CD4-positive, alpha-beta T cell treated with Interleukin-15 for 4 hours (primary cell): ENCODE results near the gene TSSK1B.
"Not testable (repeated sequence)": the region's sequence is repeated elsewhere in the genome, so short reads cannot be mapped to it uniquely, and the experiment has no call there.

ENCODE experiments used
- DNase-seq: peaks from one replicate; pipeline ENCODE4 v3.0.0-alpha.2; 2020; ENCODE audit warnings: low spot score

The TSSK1B gene

DNA sequence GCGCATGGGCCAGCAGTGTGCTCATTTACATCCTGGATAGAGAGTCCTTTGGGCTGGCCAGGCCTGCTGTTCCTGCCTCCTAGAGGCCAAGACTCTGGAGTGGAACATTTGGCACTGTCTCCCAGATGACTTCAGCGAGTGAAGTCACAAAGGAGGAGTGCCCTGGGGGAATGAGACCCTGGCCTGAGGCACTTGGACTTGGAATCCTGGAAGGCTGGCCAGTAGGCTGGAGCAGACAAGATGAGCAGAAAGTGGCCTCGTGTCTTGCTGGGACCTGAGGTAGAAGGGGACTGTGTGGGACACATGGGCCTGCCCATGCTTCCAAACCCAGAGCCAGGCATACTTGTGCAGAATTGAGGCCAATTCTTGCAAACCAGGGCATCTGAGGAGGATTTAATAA, at the start of gene TSSK1B:
TSS of gene TSSK1B (minus strand) at position 101 of the 400 bp plus-strand sequence. CDS start 150 bp downstream, outside the sequence.
- DNase-seq = no peak

GRCh38 chr5:113480243-113480642, 45.5 kb upstream of the TSSK1B start:
- DNase-seq = no peak

DNA sequence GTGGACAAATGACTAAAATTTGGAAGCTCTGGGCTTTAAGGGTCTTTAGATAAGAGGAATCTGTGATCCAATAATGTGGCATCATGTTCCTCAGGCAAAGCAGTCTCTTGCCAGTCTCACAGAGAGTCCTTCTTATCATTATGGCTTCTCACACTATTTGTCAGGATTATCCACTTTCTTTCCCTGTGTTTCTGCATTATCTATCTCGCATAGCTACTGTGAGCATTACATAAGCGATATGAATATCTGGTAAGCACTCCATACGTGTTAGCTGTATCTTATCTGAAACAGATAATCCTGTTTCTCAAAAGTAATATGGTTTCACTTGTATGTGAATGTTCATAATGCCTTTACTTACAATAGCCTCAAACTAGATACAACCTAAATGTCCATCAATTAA, 43.9 kb upstream of the TSSK1B start:
- DNase-seq = no peak

- no peak for DNase-seq
Measured at GRCh38 chr5:113474100-113474728, 39.4 kb upstream of the TSSK1B start.

GRCh38 chr5:113463032-113463431, 28.2 kb upstream of the TSSK1B start:
- no peak for DNase-seq

GRCh38 chr5:113457106-113457505, 22.3 kb upstream of the TSSK1B start:
- DNase-seq = not testable (repeated sequence)

DNA sequence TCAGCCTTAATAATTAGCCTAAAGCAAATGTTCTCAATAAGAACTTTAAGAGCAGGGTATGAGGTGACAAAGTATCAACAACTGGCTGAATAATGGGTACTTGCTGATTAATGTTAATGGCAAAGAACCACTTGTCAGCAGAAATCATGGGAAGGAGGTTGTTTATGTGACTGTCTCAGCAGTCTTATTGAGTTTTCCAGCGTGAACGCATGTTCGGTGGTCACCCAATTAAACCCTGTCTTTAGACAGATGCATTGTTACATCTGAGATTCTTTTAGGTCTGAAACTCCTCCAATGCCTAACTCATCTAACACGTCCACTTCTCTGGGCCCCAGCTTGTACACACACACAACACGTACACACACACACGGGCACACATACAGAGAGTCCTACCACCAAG, 18.2 kb upstream of the TSSK1B start:
- DNase-seq = no peak

GRCh38 chr5:113451797-113452196, 17.0 kb upstream of the TSSK1B start:
- no peak for DNase-seq

- DNase-seq = no peak
Measured at GRCh38 chr5:113450929-113451328, 16.1 kb upstream of the TSSK1B start.

GRCh38 chr5:113450462-113450861, 15.7 kb upstream of the TSSK1B start:
- DNase-seq = no peak

- no peak for DNase-seq
Measured at GRCh38 chr5:113448252-113448651, 13.5 kb upstream of the TSSK1B start.

DNA sequence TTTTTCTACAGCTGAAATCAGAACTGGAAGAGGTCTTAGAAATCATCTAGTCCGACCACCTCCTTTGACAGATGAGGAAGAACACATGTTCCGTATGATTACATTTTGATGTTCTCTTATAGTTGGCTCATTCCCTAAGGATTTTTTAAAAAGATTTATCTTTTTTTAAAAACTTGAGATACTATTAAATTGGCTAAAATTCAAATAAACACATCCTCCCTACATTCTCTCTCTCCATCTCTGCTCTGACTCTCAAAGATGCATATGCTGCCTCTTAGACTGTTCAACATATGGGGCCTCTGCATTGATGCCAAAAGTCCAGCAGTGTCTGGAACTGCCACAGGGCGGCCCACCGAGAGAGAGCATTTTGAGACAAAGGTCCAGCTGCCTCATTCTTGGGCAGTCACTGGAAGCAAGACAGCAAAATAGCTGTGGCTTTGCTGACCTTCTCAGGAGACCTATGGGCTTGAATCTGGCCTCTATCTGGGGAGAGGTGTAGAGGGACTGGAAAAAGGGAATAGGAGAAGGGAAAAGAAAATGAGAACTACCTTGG, 12.8 kb upstream of the TSSK1B start:
- DNase-seq = no peak

- no peak for DNase-seq
Measured at GRCh38 chr5:113446358-113446927, 11.7 kb upstream of the TSSK1B start.

DNA sequence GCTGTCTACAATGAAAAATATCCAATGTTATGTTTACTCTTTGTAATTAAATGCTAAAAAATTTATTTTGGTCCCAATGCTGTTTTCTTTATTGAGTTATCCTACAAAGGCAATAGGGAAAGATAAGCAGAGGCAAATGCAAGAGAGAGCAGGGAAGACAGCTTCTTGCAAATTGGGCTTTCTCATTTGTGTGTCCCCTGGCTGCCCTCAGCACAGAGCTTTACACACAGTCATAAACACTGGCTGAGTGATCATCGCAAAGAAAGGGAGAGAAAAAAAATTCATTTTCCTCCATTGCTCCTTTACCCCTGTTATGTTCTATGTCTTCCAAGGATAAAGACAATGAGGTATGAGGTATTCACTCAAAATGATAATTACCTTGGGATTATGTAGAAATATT, 2.3 kb upstream of the TSSK1B start:
- DNase-seq = no peak

GRCh38 chr5:113435575-113435974, 786 bp upstream of the TSSK1B start:
- DNase-seq = no peak

- no peak for DNase-seq
Measured at GRCh38 chr5:113433862-113434612, 752 bp downstream of the TSSK1B start.

GRCh38 chr5:113433071-113433470, 1.7 kb downstream of the TSSK1B start:
- DNase-seq = no peak

GRCh38 chr5:113427871-113428574, 6.8 kb downstream of the TSSK1B start:
- DNase-seq = no peak

DNA sequence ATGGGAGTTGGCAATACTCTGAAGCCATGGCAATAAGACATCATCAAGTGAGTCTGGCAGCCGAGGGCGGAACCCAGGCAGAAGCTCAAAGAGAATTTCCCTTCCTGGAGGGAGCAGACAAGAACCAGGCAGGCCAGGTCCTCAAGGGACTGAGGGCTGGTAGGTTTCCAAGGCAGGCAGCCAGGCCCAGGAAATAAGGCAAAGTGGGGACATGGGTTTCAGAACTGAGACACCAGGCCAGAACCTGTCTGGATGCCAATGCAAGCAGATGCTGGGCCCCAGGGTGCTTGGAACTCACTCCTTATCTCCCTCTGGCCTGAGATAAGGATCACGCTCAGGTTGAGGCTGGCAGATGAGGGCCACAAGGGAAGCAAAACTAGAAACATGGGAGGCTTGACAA, 8.9 kb downstream of the TSSK1B start:
- DNase-seq = no peak

DNA sequence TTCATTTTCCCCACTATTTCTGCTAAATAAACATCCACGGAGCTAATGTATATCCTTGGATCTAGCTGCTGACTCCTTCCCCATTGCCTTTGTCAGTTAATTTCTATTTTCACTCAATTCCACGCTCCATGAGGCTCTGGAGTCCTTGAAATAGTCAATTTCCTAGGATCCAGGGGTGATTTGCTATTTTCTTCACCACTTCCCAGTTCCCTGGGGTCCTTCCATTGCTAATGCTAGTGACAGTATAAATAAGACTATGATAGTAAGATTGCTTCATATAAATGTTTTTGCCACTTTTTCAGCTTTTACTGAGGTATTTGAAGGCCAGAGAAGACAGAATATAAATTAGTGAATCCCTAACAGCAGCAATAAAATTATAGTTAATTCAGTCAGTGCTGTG, 13.1 kb downstream of the TSSK1B start:
- no peak for DNase-seq

GRCh38 chr5:113405530-113405929, 29.3 kb downstream of the TSSK1B start:
- no peak for DNase-seq

DNA sequence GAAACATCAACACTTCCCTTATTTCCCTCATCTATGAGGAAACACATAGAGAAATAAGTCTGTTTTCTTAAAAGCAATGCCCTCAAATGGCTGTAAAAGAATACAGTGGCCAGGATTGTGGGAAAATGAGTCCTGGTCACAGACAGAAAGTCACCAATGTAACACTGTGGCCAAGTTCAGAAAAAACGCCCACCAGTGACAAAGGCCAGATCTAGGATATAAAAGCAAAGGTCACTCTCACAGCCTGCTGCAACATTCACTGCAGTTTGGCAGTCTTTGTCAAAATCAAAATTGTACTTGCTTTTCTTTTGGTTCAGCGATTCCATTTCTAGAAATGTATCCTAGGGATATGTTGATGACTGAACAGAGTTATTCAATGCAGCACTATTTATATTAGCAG, 30.5 kb downstream of the TSSK1B start:
- no peak for DNase-seq
